Hematopoietic multipotent progenitor cell treated with erythropoietin and hydrocortisone succinate and interleukin-3 and kit ligand, for 15 days (in vitro differentiated cells): ENCODE data around the gene AKAP7.
A peak's percentile ranks its signal among the peaks of the same experiment; 100 is the strongest.
"Not testable (repeated sequence)": the region's sequence is repeated elsewhere in the genome, so short reads cannot be mapped to it uniquely, and the experiment has no call there.

Source experiments
- DNase-seq: peaks from one replicate; pipeline ENCODE4 v3.0.0-alpha.2; 2015; ENCODE audit warnings: low spot score

Gene AKAP7

GRCh38 chr6:131135244-131136020, at the start of gene AKAP7:
Gene AKAP7 (plus strand): TSS chr6:131135467. CDS start chr6:131135764, 297 bp downstream.
- no peak for DNase-seq

- not testable (repeated sequence) for DNase-seq
These were observed 44.9 kb upstream of the AKAP7 start for GRCh38 chr6:131090339-131090738.

- not testable (repeated sequence) for DNase-seq
These were observed 43.3 kb upstream of the AKAP7 start for GRCh38 chr6:131091944-131092343.

- no peak for DNase-seq
These were observed 41.9 kb upstream of the AKAP7 start for GRCh38 chr6:131093334-131093733.

- DNase-seq, result no peak
These were observed 38.5 kb upstream of the AKAP7 start for GRCh38 chr6:131096786-131097185.

DNA sequence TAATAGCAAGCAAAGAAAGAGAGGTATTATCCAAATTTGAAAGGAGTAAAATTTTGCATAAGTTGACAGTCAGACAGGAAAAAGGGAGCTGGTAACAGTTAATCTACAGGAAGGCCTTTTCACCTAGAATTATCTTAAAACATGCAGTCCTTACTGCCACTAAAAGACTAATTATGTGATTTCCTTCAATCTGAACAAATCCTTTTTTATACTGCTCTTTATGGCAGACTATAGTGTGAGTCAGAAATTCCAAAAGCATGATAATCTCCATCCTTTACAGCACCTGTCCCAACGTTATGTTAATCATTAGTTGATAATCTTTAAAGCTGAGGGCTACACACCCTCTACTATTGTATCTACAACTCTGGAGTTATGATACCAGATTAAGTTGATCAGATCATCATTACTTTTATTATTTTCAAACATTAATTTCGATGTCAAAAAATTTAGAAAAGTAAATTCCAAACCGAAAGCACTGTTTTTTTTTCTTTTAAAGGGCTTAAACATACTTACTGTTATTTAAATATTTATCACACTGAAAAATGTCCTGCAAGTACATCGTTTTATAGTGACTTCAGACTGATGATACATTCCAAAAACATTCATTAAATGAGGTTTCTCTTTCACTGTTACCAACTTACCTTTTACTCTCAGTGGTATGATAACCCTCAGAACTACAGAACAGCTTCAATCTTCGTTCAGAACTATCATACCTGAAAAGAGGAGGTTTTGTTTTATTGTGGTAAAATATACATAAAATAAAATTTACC, 33.2 kb upstream of the AKAP7 start:
- no peak for DNase-seq

DNA sequence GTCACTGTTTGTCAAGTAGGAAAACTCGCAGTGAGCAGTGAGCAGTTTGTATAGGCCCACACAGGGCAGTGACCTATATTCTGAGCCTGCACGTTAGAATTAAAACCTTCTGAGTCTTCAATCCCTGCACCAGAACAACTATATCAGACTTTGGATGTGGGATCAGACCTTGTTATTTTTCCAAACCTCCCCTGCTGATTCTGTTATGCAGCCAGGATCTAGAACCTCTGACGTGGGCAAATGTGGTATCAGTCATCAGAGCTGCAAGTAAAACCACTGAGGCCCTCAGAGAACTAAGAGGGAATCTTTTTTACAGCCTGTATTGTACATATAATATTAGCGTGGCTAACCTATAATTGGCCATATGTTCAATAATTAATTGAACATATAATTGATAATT, 32.0 kb upstream of the AKAP7 start:
- DNase-seq, result no peak

- DNase-seq, result no peak
These were observed 31.4 kb upstream of the AKAP7 start for GRCh38 chr6:131103901-131104300.

DNA sequence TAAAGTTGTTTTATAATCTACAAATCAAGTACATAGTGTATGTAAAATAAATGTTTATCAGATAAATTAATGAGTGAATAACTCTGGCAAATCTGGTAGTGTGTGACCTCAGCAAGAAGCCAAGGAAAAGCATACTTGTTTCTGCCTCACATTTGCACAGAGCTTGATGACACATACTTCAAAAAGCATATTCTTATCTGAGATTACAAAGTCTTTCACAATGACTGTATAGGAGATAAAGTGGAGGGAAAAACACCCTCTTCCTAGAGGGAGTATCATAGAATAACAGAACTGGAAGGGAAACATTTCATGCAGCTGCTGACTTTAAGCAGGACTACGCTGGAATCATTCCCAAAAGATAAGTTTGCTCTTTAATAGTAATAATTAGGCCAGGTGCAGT, 28.1 kb upstream of the AKAP7 start:
- DNase-seq, result no peak

GRCh38 chr6:131112249-131112648, 23.0 kb upstream of the AKAP7 start:
- DNase-seq, result no peak

- no peak for DNase-seq
These were observed 19.6 kb upstream of the AKAP7 start for GRCh38 chr6:131115651-131116050.

DNA sequence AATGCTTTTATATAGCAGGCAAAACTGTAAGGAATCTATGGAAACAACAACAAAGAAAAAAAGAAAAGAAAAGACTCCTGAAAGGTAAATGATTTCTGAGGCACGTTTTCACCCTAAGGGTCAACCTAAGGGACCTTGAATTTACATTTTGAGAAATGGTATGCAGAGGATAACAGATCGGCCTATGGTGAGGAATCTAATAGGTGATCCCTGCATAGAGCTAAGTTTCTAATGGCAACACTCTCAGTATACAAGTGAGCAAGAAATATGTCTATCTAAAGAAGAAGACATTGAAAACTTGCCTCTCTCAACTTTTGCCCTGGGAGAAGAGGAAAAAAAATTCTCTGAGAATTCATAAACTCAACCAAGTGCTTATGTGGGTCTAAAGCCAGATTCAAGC, 18.9 kb upstream of the AKAP7 start:
- no peak for DNase-seq

GRCh38 chr6:131116755-131117360, 18.4 kb upstream of the AKAP7 start:
- DNase-seq, result peak; percentile 26

- no peak for DNase-seq
These were observed 17.4 kb upstream of the AKAP7 start for GRCh38 chr6:131117878-131118277.

GRCh38 chr6:131122007-131122406, 13.3 kb upstream of the AKAP7 start:
- DNase-seq, result no peak

GRCh38 chr6:131122516-131122915, 12.8 kb upstream of the AKAP7 start:
- DNase-seq, result no peak

DNA sequence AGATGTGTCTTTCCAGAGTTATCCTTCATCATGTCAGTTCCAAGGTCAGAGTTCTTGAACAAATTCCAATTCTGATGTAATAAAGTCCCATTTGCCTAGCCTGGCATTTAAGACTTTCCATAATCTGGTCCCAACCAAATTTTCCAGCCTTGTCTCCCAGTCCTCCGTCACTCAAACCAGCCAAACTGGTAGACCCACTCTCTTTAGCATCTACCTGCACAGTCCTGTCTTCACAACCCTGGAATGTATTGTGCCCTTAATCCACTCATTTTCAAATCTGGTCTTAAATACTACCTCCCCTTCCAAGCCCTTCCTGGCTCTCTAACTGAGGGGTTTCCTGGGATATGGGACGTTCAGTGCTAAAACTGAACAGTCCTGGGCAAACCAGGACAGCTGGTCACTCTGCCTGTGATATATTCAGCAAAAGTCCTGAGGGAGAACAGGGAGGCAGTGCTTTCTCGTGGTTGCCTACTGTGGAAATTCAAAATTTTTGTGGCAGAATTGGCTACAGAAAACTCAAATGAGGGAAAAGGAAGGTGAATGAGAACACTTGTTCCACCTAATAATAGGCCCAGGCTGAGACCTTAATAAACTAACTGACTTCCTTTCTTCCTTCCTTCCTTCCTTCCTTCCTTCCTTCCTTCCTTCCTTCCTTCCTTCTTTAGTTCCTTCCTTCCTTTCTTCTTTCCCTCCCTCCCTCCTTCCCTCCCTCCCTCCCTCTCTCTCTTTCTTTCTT, 10.8 kb upstream of the AKAP7 start:
- no peak for DNase-seq

DNA sequence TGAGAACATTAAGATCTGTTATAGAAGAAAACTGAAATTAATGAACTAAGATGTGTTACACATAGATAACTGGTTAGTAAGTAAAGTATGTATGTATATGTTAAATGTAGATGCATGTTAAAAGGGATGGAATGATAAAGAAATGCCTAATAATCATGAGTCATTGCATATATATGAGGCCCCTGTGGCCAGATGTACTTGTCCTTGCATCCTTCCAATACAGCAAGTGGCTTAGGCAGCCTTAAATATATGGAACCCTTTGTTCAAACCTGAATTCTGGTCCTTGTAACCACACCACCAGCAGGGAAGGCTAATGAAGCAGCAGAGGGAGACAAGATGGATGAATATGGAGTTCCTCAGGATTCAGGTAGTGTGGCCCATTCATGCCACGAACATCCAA, 9.8 kb upstream of the AKAP7 start:
- DNase-seq, result peak; percentile 14

GRCh38 chr6:131129689-131130553, 5.3 kb upstream of the AKAP7 start:
- DNase-seq, result no peak

- DNase-seq, result no peak
These were observed 4.7 kb upstream of the AKAP7 start for GRCh38 chr6:131130554-131130940.

GRCh38 chr6:131132360-131132759, 2.9 kb upstream of the AKAP7 start:
- no peak for DNase-seq
